ENCODE data around the gene RNF5.

GRCh38 chr6:32168350-32168749 lies 9.9 kb upstream of the RNF5 start:
- no peak for TF ChIP-seq POLR2AphosphoS2 (IDR thresholded peaks at IDR 0.05; ENCODE audit: low read depth, low read length)
- TF ChIP-seq JUND (IDR thresholded peaks at IDR 0.05; ENCODE audit: low read depth, low read length), result no peak
- TF ChIP-seq ZNF207 (IDR thresholded peaks at IDR 0.05; ENCODE audit: borderline replicate concordance), result no peak
- TF ChIP-seq, protein P1, sequence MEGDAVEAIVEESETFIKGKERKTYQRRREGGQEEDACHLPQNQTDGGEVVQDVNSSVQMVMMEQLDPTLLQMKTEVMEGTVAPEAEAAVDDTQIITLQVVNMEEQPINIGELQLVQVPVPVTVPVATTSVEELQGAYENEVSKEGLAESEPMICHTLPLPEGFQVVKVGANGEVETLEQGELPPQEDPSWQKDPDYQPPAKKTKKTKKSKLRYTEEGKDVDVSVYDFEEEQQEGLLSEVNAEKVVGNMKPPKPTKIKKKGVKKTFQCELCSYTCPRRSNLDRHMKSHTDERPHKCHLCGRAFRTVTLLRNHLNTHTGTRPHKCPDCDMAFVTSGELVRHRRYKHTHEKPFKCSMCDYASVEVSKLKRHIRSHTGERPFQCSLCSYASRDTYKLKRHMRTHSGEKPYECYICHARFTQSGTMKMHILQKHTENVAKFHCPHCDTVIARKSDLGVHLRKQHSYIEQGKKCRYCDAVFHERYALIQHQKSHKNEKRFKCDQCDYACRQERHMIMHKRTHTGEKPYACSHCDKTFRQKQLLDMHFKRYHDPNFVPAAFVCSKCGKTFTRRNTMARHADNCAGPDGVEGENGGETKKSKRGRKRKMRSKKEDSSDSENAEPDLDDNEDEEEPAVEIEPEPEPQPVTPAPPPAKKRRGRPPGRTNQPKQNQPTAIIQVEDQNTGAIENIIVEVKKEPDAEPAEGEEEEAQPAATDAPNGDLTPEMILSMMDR (IDR thresholded peaks at IDR 0.05 in 2 of 3, conservative IDR thresholded peaks at IDR 0.05 in 1 of 3; ENCODE audit: control insufficient read depth in 2 of 3, extremely low read depth in 1 of 3, insufficient read depth in 1 of 3, low read depth in 3 of 3, low read length in 3 of 3), result no peak
- TF ChIP-seq MTA2 (IDR thresholded peaks at IDR 0.05; ENCODE audit: low read depth), result no peak
- no peak for TF ChIP-seq TAF1 (IDR thresholded peaks at IDR 0.05; ENCODE audit: borderline replicate concordance, low read depth, low read length)
- no peak for TF ChIP-seq NR2C2 (IDR thresholded peaks at IDR 0.05; ENCODE audit: borderline replicate concordance, control insufficient read depth, insufficient read length, low read depth)
- no peak for TF ChIP-seq CBFB (IDR thresholded peaks at IDR 0.05; ENCODE audit: low read depth)
- TF ChIP-seq EP300 (IDR thresholded peaks at IDR 0.05; ENCODE audit: borderline replicate concordance in 1 of 2, control insufficient read depth in 1 of 2, low read depth in 2 of 2, low read length in 2 of 2), result no peak

All from GM12878 (cell line).